ENCODE results near the gene ADGRF1. TPM values are rescaled to one million over a fixed set of nuclear protein-coding genes. Genes with fewer than 3 reads are reported as not detected.

The ADGRF1 gene
- total RNA-seq, 1 experiment from 2014 or later = 256 TPM

DNA sequence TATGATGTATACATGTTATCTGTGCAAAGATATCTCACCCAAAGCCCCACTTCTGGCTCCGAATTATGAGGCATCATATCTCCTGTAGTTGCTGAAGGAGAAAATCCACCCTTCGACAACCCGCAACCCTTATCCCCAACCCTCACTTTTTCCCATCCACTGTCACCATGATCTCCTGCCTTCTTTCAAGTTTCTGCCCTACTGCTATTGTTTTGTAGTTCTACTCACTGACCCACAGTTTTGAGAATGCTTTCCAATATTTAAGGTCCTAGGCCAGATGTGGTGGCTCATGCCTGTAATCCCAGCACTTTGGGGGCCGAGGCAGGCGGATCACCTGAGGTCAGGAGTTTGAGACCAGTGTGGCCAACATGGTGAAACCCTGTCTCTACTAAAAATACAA is 22.2 kb downstream of the ADGRF1 start:
- TF ChIP-seq, protein P1, sequence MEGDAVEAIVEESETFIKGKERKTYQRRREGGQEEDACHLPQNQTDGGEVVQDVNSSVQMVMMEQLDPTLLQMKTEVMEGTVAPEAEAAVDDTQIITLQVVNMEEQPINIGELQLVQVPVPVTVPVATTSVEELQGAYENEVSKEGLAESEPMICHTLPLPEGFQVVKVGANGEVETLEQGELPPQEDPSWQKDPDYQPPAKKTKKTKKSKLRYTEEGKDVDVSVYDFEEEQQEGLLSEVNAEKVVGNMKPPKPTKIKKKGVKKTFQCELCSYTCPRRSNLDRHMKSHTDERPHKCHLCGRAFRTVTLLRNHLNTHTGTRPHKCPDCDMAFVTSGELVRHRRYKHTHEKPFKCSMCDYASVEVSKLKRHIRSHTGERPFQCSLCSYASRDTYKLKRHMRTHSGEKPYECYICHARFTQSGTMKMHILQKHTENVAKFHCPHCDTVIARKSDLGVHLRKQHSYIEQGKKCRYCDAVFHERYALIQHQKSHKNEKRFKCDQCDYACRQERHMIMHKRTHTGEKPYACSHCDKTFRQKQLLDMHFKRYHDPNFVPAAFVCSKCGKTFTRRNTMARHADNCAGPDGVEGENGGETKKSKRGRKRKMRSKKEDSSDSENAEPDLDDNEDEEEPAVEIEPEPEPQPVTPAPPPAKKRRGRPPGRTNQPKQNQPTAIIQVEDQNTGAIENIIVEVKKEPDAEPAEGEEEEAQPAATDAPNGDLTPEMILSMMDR (IDR thresholded peaks at IDR 0.05; ENCODE audit: unreplicated experiment) = no peak
- intact Hi-C loops (cut with micrococcal nuclease; ENCODE audit: unreplicated experiment) = no loop called here
- CTCF ChIA-PET = interaction anchor here (0.7 kb wide), 1 partner anchor 40 kb away, joined by 3 read pairs; no protein-coding TSS in a partner anchor
- Mint-ChIP-seq H3K9me3 (ENCODE audit: low read depth, unreplicated experiment) (no peaks in the 10 kb centered on the region), H3K4me3 (ENCODE audit: low read depth, unreplicated experiment) (no peak overlapping the region), H3K27ac (ENCODE audit: unreplicated experiment) (peak overlapping the region; percentile 18), H3K36me3 (ENCODE audit: insufficient read depth, unreplicated experiment) (peaks cover 50% of the 10 kb centered on the region), H3K27me3 (ENCODE audit: unreplicated experiment) (no peaks in the 10 kb centered on the region), H3K4me1 (ENCODE audit: low read depth, unreplicated experiment) (peaks cover 18% of the 10 kb centered on the region)
- no TSS peak for BruUV-seq (replicated peaks)
- DNase-seq = no peak

GRCh38 chr6:47016909-47017308 is 25.2 kb downstream of the ADGRF1 start:
- intact Hi-C loops (cut with micrococcal nuclease; ENCODE audit: unreplicated experiment) = no loop called here
- no peak for DNase-seq
- Mint-ChIP-seq H3K27me3 (ENCODE audit: unreplicated experiment) (no peaks in the 10 kb centered on the region), H3K4me1 (ENCODE audit: low read depth, unreplicated experiment) (peaks cover 17% of the 10 kb centered on the region), H3K27ac (ENCODE audit: unreplicated experiment) (no peak overlapping the region), H3K4me3 (ENCODE audit: low read depth, unreplicated experiment) (no peak overlapping the region), H3K36me3 (ENCODE audit: insufficient read depth, unreplicated experiment) (peaks cover 77% of the 10 kb centered on the region), H3K9me3 (ENCODE audit: low read depth, unreplicated experiment) (no peaks in the 10 kb centered on the region)
- no TSS peak for BruUV-seq (replicated peaks)
- TF ChIP-seq, protein P1 (IDR thresholded peaks at IDR 0.05; ENCODE audit: unreplicated experiment) = no peak
- CTCF ChIA-PET = no interaction called here

DNA sequence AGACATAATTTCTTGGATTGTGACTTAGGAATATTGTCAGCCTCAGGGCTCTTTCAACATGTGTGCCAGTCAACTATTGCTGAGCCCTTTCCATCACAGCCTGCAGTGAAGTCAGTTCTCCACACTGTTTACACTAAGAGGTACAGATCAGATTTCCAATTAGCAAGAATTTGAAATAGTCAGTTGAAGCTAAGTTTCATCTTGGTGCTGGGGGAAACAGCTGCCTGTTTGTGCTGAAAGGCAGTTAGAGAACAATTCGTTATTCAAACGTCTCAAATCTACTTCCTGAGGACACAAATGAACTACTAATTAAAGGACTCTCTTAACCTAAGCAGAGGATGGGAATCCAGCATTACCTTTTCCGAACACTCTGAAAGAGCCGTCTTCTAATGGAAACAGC is 25.9 kb downstream of the ADGRF1 start:
- intact Hi-C loops (cut with micrococcal nuclease; ENCODE audit: unreplicated experiment) = no loop called here
- Mint-ChIP-seq H3K4me1 (ENCODE audit: low read depth, unreplicated experiment) (peaks cover 17% of the 10 kb centered on the region), H3K9me3 (ENCODE audit: low read depth, unreplicated experiment) (no peaks in the 10 kb centered on the region), H3K27ac (ENCODE audit: unreplicated experiment) (peak overlapping the region; percentile 25), H3K36me3 (ENCODE audit: insufficient read depth, unreplicated experiment) (peaks cover 83% of the 10 kb centered on the region), H3K4me3 (ENCODE audit: low read depth, unreplicated experiment) (no peak overlapping the region), H3K27me3 (ENCODE audit: unreplicated experiment) (no peaks in the 10 kb centered on the region)
- DNase-seq = no peak
- TF ChIP-seq, protein P1 (IDR thresholded peaks at IDR 0.05; ENCODE audit: unreplicated experiment) = no peak
- no TSS peak for BruUV-seq (replicated peaks)
- CTCF ChIA-PET = no interaction called here

- TF ChIP-seq, protein P1 (IDR thresholded peaks at IDR 0.05; ENCODE audit: unreplicated experiment) = no peak
- DNase-seq = no peak
- H3K9me3 Mint-ChIP-seq (ENCODE audit: low read depth, unreplicated experiment) = no peaks in the 10 kb centered on the region
- H3K4me1 Mint-ChIP-seq (ENCODE audit: low read depth, unreplicated experiment) = peaks cover 13% of the 10 kb centered on the region
- no peaks in the 10 kb centered on the region for H3K27me3 Mint-ChIP-seq (ENCODE audit: unreplicated experiment)
- no TSS peak for BruUV-seq (replicated peaks)
- H3K36me3 Mint-ChIP-seq (ENCODE audit: insufficient read depth, unreplicated experiment) = peaks cover 83% of the 10 kb centered on the region
- peak overlapping the region; percentile 14 for H3K27ac Mint-ChIP-seq (ENCODE audit: unreplicated experiment)
- intact Hi-C loops (cut with micrococcal nuclease; ENCODE audit: unreplicated experiment) = no loop called here
- no peak overlapping the region for H3K4me3 Mint-ChIP-seq (ENCODE audit: low read depth, unreplicated experiment)
- CTCF ChIA-PET = no interaction called here
Observed at GRCh38 chr6:47014401-47014800, 27.7 kb downstream of the ADGRF1 start.
